Brain microvascular endothelial cell (primary cell): ENCODE results near the gene FAM171A1.

Experiments
- DNase-seq: peaks from one replicate; pipeline ENCODE4 v3.0.0-alpha.2; 2020
- H3K27ac ChIP-seq: fragments of 250-450 bp; sonication (Bioruptor Pico); 2 replicates; pipeline ENCODE4 v1.5.1; 2020; ENCODE audit warnings: mild to moderate bottlenecking, moderate library complexity
- H3K27me3 ChIP-seq: fragments of 250-450 bp; sonication (Bioruptor Pico); replicated peaks from 2 replicates; pipeline ENCODE4 v1.5.1; 2020; ENCODE audit warnings: mild to moderate bottlenecking
- H3K36me3 ChIP-seq: fragments of 250-450 bp; sonication (Bioruptor Pico); replicated peaks from 2 replicates; pipeline ENCODE4 v1.5.1; 2020; ENCODE audit warnings: mild to moderate bottlenecking
- H3K4me3 ChIP-seq: 2 replicates; pipeline ENCODE4 v1.5.1; 2011; ENCODE audit warnings: low read depth, mild to moderate bottlenecking, control low read depth, low read length, moderate library complexity
- CTCF ChIP-seq: IDR thresholded peaks from 2 replicates; pipeline ENCODE4 v1.5.1; 2011; ENCODE audit warnings: low read depth, mild to moderate bottlenecking, moderate library complexity, low read length, control low read depth, inconsistent platforms; ENCODE audit errors: missing control alignments
- in situ Hi-C: cut with HindIII; loops from 2 replicates; pipeline ENCODE4 v1.10.0; 2017; ENCODE audit warnings: low sequenced_read_pairs, low pct_ligation_motif_present

Gene FAM171A1

GRCh38 chr10:15379078-15379477, 8.0 kb upstream of the FAM171A1 start:
- Histone ChIP-seq H3K27ac (no peak overlapping the region), H3K27me3 (no peaks in the 10 kb centered on the region), H3K36me3 (no peaks in the 10 kb centered on the region), H3K4me3 (no peak overlapping the region)
- no peak for DNase-seq
- in situ Hi-C loops = no loop called here
- TF ChIP-seq CTCF = no peak

DNA sequence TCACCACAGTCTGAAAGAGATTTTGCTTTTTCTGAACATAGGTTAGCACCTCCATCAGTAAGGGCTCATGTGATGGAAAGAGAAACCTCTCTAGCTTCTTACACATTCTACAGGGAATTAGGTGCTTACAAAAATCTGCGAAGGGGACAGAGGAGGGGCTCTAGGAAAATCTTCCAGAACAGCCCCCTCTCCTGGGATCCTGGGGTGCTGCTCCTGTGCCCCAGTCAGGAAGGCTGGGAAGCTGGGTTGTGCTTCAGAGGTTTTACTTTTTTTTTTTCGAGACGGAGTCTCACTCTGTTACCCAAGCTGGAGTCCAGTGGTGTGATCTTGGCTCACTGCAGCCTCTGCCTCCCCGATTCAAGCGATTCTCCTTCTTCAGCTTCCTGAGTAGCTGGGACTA, 7.5 kb upstream of the FAM171A1 start:
- Histone ChIP-seq H3K27me3 (no peaks in the 10 kb centered on the region), H3K4me3 (no peak overlapping the region), H3K36me3 (no peaks in the 10 kb centered on the region), H3K27ac (no peak overlapping the region)
- DNase-seq = no peak
- TF ChIP-seq CTCF = peak; percentile 34
- in situ Hi-C loops = no loop called here

DNA sequence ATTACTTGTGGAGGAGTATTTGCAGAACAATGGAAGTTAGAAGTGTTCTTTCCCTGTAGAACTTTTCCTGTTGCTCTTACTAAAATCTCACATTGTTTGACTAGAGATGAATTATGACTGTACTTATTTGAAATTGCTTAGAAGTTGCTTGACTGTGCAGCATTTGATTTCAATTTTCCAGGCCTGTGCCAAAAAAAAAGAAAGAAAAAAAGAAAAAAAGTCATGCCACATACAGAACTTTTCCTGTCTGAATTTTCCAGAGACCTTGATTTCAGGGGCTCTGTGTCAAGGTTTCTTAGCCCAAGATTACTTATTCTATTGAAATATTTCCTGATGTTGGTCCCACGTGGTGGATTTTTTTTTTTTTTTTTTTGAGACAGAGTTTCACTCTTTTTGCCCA, 3.5 kb upstream of the FAM171A1 start:
- in situ Hi-C loops = no loop called here
- no peak for TF ChIP-seq CTCF
- H3K36me3 ChIP-seq = no peaks in the 10 kb centered on the region
- no peak overlapping the region for H3K4me3 ChIP-seq
- no peak overlapping the region for H3K27ac ChIP-seq
- DNase-seq = no peak
- H3K27me3 ChIP-seq = no peaks in the 10 kb centered on the region

GRCh38 chr10:15374156-15374555, 3.1 kb upstream of the FAM171A1 start:
- in situ Hi-C loops = no loop called here
- TF ChIP-seq CTCF = no peak

DNA sequence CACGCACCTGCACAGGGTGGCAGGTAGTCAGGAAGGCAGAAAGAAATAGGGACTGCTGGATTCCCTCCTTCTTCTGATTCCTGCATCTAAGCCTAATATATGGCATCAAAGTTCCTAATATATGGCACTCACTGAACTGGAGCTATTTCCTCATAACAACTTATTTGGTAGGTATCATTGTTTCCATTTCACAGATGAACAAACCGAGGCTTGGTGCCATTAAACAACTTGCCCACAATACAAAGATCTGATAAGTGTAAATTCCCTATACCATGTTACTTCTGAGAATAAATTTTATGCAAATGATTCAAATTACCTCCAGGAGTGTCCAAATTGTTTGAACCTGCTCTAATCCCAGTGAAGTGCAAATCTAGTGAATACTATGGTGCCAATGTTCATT, 2.1 kb upstream of the FAM171A1 start:
- no peak for TF ChIP-seq CTCF
- Histone ChIP-seq H3K36me3 (no peaks in the 10 kb centered on the region), H3K4me3 (no peak overlapping the region), H3K27ac (no peak overlapping the region), H3K27me3 (no peaks in the 10 kb centered on the region)
- in situ Hi-C loops = no loop called here
- no peak for DNase-seq

More at GRCh38 chr10:15374156-15374555, 3.1 kb upstream of the FAM171A1 start:
- Histone ChIP-seq H3K4me3 (no peak overlapping the region), H3K36me3 (no peaks in the 10 kb centered on the region), H3K27me3 (no peaks in the 10 kb centered on the region), H3K27ac (no peak overlapping the region)
- no peak for DNase-seq

- peak; percentile 18 for DNase-seq
- peak overlapping the region; percentile 65 for H3K4me3 ChIP-seq
- H3K27me3 ChIP-seq = no peaks in the 10 kb centered on the region
- peak overlapping the region; percentile 73 for H3K27ac ChIP-seq
- in situ Hi-C loops = no loop called here
- H3K36me3 ChIP-seq = no peaks in the 10 kb centered on the region
- TF ChIP-seq CTCF = no peak
These were observed 755 bp downstream of the FAM171A1 start for GRCh38 chr10:15370212-15370855.
